C4-2B (cell line): ENCODE measurements around the gene OR10J4.

ENCODE experiments used
- CTCF ChIP-seq: fragments of 450-650 bp; conservative IDR thresholded peaks from 2 replicates; pipeline ENCODE4 v1.5.1; 2017; ENCODE audit warnings: mild to moderate bottlenecking
- ZFX ChIP-seq: fragments of 450-650 bp; IDR thresholded peaks from 2 replicates; pipeline ENCODE4 v1.6.1; 2017

GRCh38 chr1:159444511-159444910, 12.5 kb downstream of the OR10J4 start:
- TF ChIP-seq CTCF: no peak
- TF ChIP-seq ZFX: no peak
